ENCODE measurements around the gene CORO7.
A peak's percentile ranks its signal among the peaks of the same experiment; 100 is the strongest.

The CORO7 gene

DNA sequence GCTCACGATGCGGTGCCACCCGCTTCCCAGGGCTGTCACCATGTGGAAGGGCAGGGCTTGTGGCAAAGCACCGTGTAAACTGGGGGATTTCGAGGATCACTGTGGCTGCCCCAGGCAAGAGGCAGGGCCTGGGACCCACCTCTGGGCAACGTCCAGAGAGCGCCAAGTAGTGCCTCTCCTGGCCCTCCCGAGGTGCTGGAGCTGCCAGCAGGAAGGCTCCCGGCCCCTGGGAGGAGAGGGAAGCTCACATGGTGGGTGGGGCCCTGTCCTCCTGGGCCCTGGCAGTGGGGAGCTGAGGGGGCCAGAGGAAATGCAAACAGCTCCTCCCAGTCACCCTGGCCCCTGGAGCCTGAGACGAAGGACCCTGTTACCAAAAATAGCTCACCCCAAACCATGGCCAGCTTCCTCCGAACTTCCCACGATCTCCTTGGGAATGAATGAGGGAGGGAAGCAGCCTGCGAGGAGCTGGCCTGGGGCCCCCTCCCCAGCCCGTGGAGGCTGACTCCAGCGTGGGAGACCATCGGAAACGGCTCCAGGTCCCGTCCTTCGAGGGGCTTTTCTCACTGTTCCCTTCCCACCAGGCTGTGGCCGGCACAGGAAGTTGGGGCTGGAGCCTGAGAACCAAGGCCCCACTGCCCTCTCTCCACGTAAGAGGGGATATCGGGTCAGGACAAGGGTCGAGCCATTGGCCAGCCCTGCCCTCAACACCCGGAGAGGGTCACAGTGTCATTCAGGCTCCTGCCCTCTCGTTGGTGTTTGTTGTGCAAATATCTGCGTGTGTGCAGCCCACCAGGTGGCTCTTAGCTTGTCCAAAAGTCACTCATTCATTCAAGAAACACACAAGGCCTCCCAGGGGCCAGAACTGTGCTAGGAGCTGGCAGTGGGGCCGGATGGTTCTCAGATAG is 27.1 kb downstream of the CORO7 start:
- Histone ChIP-seq H3K4me1 (ENCODE audit: control insufficient read depth, low read depth, low read length) (peaks cover 16% of the 10 kb centered on the region), H3K56ac (ENCODE audit: low read length) (peak overlapping the region; percentile 75), H4K8ac (ENCODE audit: low read depth, low read length) (no peak overlapping the region), H2AK5ac (ENCODE audit: low read length) (no peak overlapping the region), H3K79me1 (ENCODE audit: low read length) (no peaks in the 10 kb centered on the region), H3K4ac (ENCODE audit: low read depth, low read length) (no peak overlapping the region), H2BK5ac (ENCODE audit: low read length) (no peak overlapping the region), H3K79me2 (ENCODE audit: control insufficient read depth, insufficient read depth, low read length) (no peaks in the 10 kb centered on the region), H2BK120ac (ENCODE audit: low read depth, low read length) (no peak overlapping the region), H4K5ac (ENCODE audit: low read length) (no peak overlapping the region), H3K23ac (ENCODE audit: low read length) (no peak overlapping the region), H2BK15ac (replicated peaks; ENCODE audit: low read depth) (no peak overlapping the region), H3K27ac (ENCODE audit: low read depth, low read length) (peak overlapping the region; percentile 36), H3K27me3 (ENCODE audit: insufficient read depth, low read length, poor library complexity) (no peaks in the 10 kb centered on the region), H3K36me3 (ENCODE audit: control insufficient read depth, insufficient read depth, low read length) (no peaks in the 10 kb centered on the region), H3K4me3 (ENCODE audit: low read length) (no peak overlapping the region), H3K18ac (ENCODE audit: low read length) (peak overlapping the region; percentile 15), H3K4me2 (ENCODE audit: low read length) (no peak overlapping the region), H3K9ac (ENCODE audit: low read length) (peak overlapping the region; percentile 33)
- WGBS (ENCODE audit: extremely low coverage, insufficient coverage, low lambda C conversion rate) = no CpG with 5 or more reads among the region's 27 CpGs
- no peak for DNase-seq

GRCh38 chr16:4388271-4389021 is 27.9 kb downstream of the CORO7 start:
- no CpG with 5 or more reads among the region's 19 CpGs for WGBS (ENCODE audit: extremely low coverage, insufficient coverage, low lambda C conversion rate)
- no peak overlapping the region for H3K4me2 ChIP-seq (ENCODE audit: low read length)
- H3K4me3 ChIP-seq (ENCODE audit: low read length) = no peak overlapping the region
- H3K9ac ChIP-seq (ENCODE audit: low read length) = no peak overlapping the region
- peak overlapping the region; percentile 0 for H3K56ac ChIP-seq (ENCODE audit: low read length)
- H4K8ac ChIP-seq (ENCODE audit: low read depth, low read length) = no peak overlapping the region
- peak; percentile 85 for DNase-seq
- H2BK5ac ChIP-seq (ENCODE audit: low read length) = no peak overlapping the region
- no peak overlapping the region for H2AK5ac ChIP-seq (ENCODE audit: low read length)
- H3K36me3 ChIP-seq (ENCODE audit: control insufficient read depth, insufficient read depth, low read length) = no peaks in the 10 kb centered on the region
- H3K27me3 ChIP-seq (ENCODE audit: insufficient read depth, low read length, poor library complexity) = no peaks in the 10 kb centered on the region
- H4K5ac ChIP-seq (ENCODE audit: low read length) = no peak overlapping the region
- no peak overlapping the region for H3K4ac ChIP-seq (ENCODE audit: low read depth, low read length)
- H3K27ac ChIP-seq (ENCODE audit: low read depth, low read length) = no peak overlapping the region
- peaks cover 16% of the 10 kb centered on the region for H3K4me1 ChIP-seq (ENCODE audit: control insufficient read depth, low read depth, low read length)
- no peak overlapping the region for H2BK15ac ChIP-seq (replicated peaks; ENCODE audit: low read depth)
- H3K79me2 ChIP-seq (ENCODE audit: control insufficient read depth, insufficient read depth, low read length) = no peaks in the 10 kb centered on the region
- H3K23ac ChIP-seq (ENCODE audit: low read length) = no peak overlapping the region
- no peak overlapping the region for H2BK120ac ChIP-seq (ENCODE audit: low read depth, low read length)
- peak overlapping the region; percentile 7 for H3K18ac ChIP-seq (ENCODE audit: low read length)
- no peaks in the 10 kb centered on the region for H3K79me1 ChIP-seq (ENCODE audit: low read length)

DNA sequence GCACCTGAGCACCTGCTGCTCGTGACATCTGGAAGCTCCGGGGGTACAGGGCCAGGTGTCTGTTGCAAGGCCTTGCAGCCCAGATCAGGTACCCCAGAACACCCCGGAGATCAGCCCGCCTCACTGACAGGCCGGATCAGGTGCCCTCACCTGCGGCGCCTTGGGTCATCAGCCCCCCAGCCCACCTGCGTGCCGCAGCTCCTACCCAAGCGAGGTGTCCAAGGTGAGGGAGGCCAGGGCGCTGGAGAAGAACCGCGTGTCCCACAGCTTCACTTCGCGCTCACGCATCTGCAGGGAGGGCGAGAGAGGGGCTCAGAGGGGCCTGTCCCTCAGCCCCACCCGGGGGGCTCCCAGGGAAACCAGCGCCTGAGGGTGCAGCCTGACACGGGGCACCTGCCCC is 28.6 kb downstream of the CORO7 start:
- Histone ChIP-seq H3K56ac (ENCODE audit: low read length) (peak overlapping the region; percentile 59), H2BK15ac (replicated peaks; ENCODE audit: low read depth) (no peak overlapping the region), H3K4ac (ENCODE audit: low read depth, low read length) (no peak overlapping the region), H3K18ac (ENCODE audit: low read length) (no peak overlapping the region), H2BK5ac (ENCODE audit: low read length) (no peak overlapping the region), H3K9ac (ENCODE audit: low read length) (no peak overlapping the region), H3K4me2 (ENCODE audit: low read length) (no peak overlapping the region), H2BK120ac (ENCODE audit: low read depth, low read length) (no peak overlapping the region), H4K5ac (ENCODE audit: low read length) (no peak overlapping the region), H3K4me3 (ENCODE audit: low read length) (no peak overlapping the region), H3K23ac (ENCODE audit: low read length) (no peak overlapping the region), H3K79me1 (ENCODE audit: low read length) (no peaks in the 10 kb centered on the region), H2AK5ac (ENCODE audit: low read length) (no peak overlapping the region), H4K8ac (ENCODE audit: low read depth, low read length) (no peak overlapping the region), H3K36me3 (ENCODE audit: control insufficient read depth, insufficient read depth, low read length) (no peaks in the 10 kb centered on the region), H3K27ac (ENCODE audit: low read depth, low read length) (no peak overlapping the region), H3K79me2 (ENCODE audit: control insufficient read depth, insufficient read depth, low read length) (no peaks in the 10 kb centered on the region), H3K27me3 (ENCODE audit: insufficient read depth, low read length, poor library complexity) (no peaks in the 10 kb centered on the region), H3K4me1 (ENCODE audit: control insufficient read depth, low read depth, low read length) (peaks cover 11% of the 10 kb centered on the region)
- WGBS (ENCODE audit: extremely low coverage, insufficient coverage, low lambda C conversion rate) = no CpG with 5 or more reads among the region's 20 CpGs
- DNase-seq = no peak

DNA sequence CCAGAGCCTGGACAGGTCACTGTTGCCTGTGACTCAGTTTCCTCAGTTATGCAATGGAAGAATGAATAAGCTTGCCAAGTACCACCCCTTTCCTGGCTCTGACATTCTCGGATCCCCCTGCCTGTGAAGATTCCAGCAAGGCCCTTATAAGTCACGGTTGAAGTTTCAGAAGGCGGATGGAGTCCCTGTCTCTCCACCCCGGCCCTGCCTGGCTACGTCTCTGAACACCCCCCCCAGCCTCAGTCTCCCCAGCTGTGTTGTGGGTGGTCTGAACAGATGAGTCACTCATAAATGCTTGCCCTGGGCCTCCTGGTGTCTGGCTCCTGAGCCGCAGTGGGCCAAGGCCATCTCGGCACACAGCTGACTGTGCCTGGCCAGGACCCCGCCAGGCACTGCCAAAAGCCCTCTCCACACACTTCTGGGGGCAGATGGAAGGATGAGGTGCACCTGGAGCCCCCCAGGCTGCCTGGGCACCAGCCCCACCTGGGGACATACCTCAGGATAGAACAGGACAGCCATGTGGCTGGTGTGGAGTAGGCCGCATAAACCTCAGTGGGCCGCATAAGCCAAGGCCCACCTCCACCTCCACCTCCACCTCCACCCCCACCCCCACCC is 29.3 kb downstream of the CORO7 start:
- H2BK120ac ChIP-seq (ENCODE audit: low read depth, low read length) = no peak overlapping the region
- no peak overlapping the region for H3K4me2 ChIP-seq (ENCODE audit: low read length)
- no peak for DNase-seq
- H3K4me1 ChIP-seq (ENCODE audit: control insufficient read depth, low read depth, low read length) = peaks cover 6% of the 10 kb centered on the region
- H3K18ac ChIP-seq (ENCODE audit: low read length) = no peak overlapping the region
- no peak overlapping the region for H3K27ac ChIP-seq (ENCODE audit: low read depth, low read length)
- H4K5ac ChIP-seq (ENCODE audit: low read length) = no peak overlapping the region
- no peak overlapping the region for H3K4me3 ChIP-seq (ENCODE audit: low read length)
- WGBS (ENCODE audit: extremely low coverage, insufficient coverage, low lambda C conversion rate) = no CpG with 5 or more reads among the region's 10 CpGs
- H3K4ac ChIP-seq (ENCODE audit: low read depth, low read length) = no peak overlapping the region
- peak overlapping the region; percentile 2 for H3K56ac ChIP-seq (ENCODE audit: low read length)
- H4K8ac ChIP-seq (ENCODE audit: low read depth, low read length) = no peak overlapping the region
- H3K79me2 ChIP-seq (ENCODE audit: control insufficient read depth, insufficient read depth, low read length) = no peaks in the 10 kb centered on the region
- H2BK5ac ChIP-seq (ENCODE audit: low read length) = no peak overlapping the region
- H2BK15ac ChIP-seq (replicated peaks; ENCODE audit: low read depth) = no peak overlapping the region
- no peak overlapping the region for H3K23ac ChIP-seq (ENCODE audit: low read length)
- H3K9ac ChIP-seq (ENCODE audit: low read length) = no peak overlapping the region
- no peaks in the 10 kb centered on the region for H3K36me3 ChIP-seq (ENCODE audit: control insufficient read depth, insufficient read depth, low read length)
- H2AK5ac ChIP-seq (ENCODE audit: low read length) = no peak overlapping the region
- H3K27me3 ChIP-seq (ENCODE audit: insufficient read depth, low read length, poor library complexity) = no peaks in the 10 kb centered on the region
- no peaks in the 10 kb centered on the region for H3K79me1 ChIP-seq (ENCODE audit: low read length)

GRCh38 chr16:4386451-4386805 is 30.0 kb downstream of the CORO7 start:
- no peak overlapping the region for H4K5ac ChIP-seq (ENCODE audit: low read length)
- no peak overlapping the region for H4K8ac ChIP-seq (ENCODE audit: low read depth, low read length)
- H3K27me3 ChIP-seq (ENCODE audit: insufficient read depth, low read length, poor library complexity) = no peaks in the 10 kb centered on the region
- H3K79me2 ChIP-seq (ENCODE audit: control insufficient read depth, insufficient read depth, low read length) = no peaks in the 10 kb centered on the region
- no peaks in the 10 kb centered on the region for H3K79me1 ChIP-seq (ENCODE audit: low read length)
- H3K27ac ChIP-seq (ENCODE audit: low read depth, low read length) = no peak overlapping the region
- no peak overlapping the region for H3K9ac ChIP-seq (ENCODE audit: low read length)
- no peak overlapping the region for H3K4ac ChIP-seq (ENCODE audit: low read depth, low read length)
- H2AK5ac ChIP-seq (ENCODE audit: low read length) = no peak overlapping the region
- no peak overlapping the region for H2BK5ac ChIP-seq (ENCODE audit: low read length)
- H3K4me2 ChIP-seq (ENCODE audit: low read length) = no peak overlapping the region
- peaks cover 6% of the 10 kb centered on the region for H3K4me1 ChIP-seq (ENCODE audit: control insufficient read depth, low read depth, low read length)
- H3K36me3 ChIP-seq (ENCODE audit: control insufficient read depth, insufficient read depth, low read length) = no peaks in the 10 kb centered on the region
- no peak overlapping the region for H2BK15ac ChIP-seq (replicated peaks; ENCODE audit: low read depth)
- no peak overlapping the region for H3K23ac ChIP-seq (ENCODE audit: low read length)
- H2BK120ac ChIP-seq (ENCODE audit: low read depth, low read length) = no peak overlapping the region
- H3K56ac ChIP-seq (ENCODE audit: low read length) = no peak overlapping the region
- no CpG with 5 or more reads among the region's 8 CpGs for WGBS (ENCODE audit: extremely low coverage, insufficient coverage, low lambda C conversion rate)
- H3K4me3 ChIP-seq (ENCODE audit: low read length) = no peak overlapping the region
- no peak overlapping the region for H3K18ac ChIP-seq (ENCODE audit: low read length)
- no peak for DNase-seq

All from mesendoderm (in vitro differentiated cells).